Effector memory CD4-positive, alpha-beta T cell (primary cell): ENCODE data around the gene SLX1B.
A peak's percentile ranks its signal among the peaks of the same experiment; 100 is the strongest.
"Not testable (repeated sequence)": the region's sequence is repeated elsewhere in the genome, so short reads cannot be mapped to it uniquely, and the experiment has no call there.

Experiments used
- DNase-seq, 3 donors: peaks; one replicate each; pipeline ENCODE4 v3.0.0-alpha.2; 2020
- H3K27ac ChIP-seq: 2 replicates; pipeline ENCODE4 v1.7.0; 2013; ENCODE audit warnings: mild to moderate bottlenecking, low read length, moderate library complexity; ENCODE audit not compliant: insufficient read depth, poor library complexity, severe bottlenecking
- H3K27me3 ChIP-seq: replicated peaks from 2 replicates; pipeline ENCODE4 v1.7.0; 2013; ENCODE audit warnings: mild to moderate bottlenecking, low read length; ENCODE audit not compliant: insufficient read depth, control insufficient read depth, poor library complexity, severe bottlenecking
- H3K36me3 ChIP-seq: 2 replicates; pipeline ENCODE4 v1.7.0; 2013; ENCODE audit warnings: mild to moderate bottlenecking, low read length, moderate library complexity; ENCODE audit not compliant: control insufficient read depth, insufficient read depth
- H3K4me1 ChIP-seq: 2 replicates; pipeline ENCODE4 v1.7.0; 2013; ENCODE audit warnings: low read length, mild to moderate bottlenecking; ENCODE audit not compliant: control insufficient read depth, insufficient read depth, poor library complexity, severe bottlenecking
- H3K4me3 ChIP-seq: 2 replicates; pipeline ENCODE4 v1.7.0; 2013; ENCODE audit warnings: low read length, low read depth, mild to moderate bottlenecking; ENCODE audit not compliant: insufficient read depth, poor library complexity, severe bottlenecking
- H3K9me3 ChIP-seq: 2 replicates; pipeline ENCODE4 v1.7.0; 2013; ENCODE audit warnings: mild to moderate bottlenecking, low read length, moderate library complexity; ENCODE audit not compliant: control insufficient read depth

Gene SLX1B

GRCh38 chr16:29465985-29466824 lies 11.9 kb downstream of the SLX1B start:
- not testable (repeated sequence) for H3K36me3 ChIP-seq, H3K27ac ChIP-seq

GRCh38 chr16:29466904-29467303 lies 12.6 kb downstream of the SLX1B start:
- H3K27ac ChIP-seq, H3K27me3 ChIP-seq, DNase-seq, H3K4me1 ChIP-seq, H3K4me3 ChIP-seq, H3K36me3 ChIP-seq, H3K9me3 ChIP-seq: not testable (repeated sequence)

More at GRCh38 chr16:29465985-29466824, 11.9 kb downstream of the SLX1B start:
- DNase-seq, H3K4me1 ChIP-seq, H3K4me3 ChIP-seq, H3K27me3 ChIP-seq, H3K9me3 ChIP-seq: not testable (repeated sequence)

GRCh38 chr16:29467654-29468366 lies 13.5 kb downstream of the SLX1B start:
- not testable (repeated sequence) for DNase-seq

GRCh38 chr16:29469660-29470059 lies 15.3 kb downstream of the SLX1B start:
- not testable (repeated sequence) for H3K36me3 ChIP-seq, H3K4me1 ChIP-seq, H3K27me3 ChIP-seq, H3K9me3 ChIP-seq, H3K27ac ChIP-seq, H3K4me3 ChIP-seq
- peak; percentile 3 to 39 (median 29) for DNase-seq

More at GRCh38 chr16:29467654-29468366, 13.5 kb downstream of the SLX1B start:
- H3K36me3 ChIP-seq, H3K4me3 ChIP-seq, H3K27ac ChIP-seq, H3K4me1 ChIP-seq, H3K27me3 ChIP-seq, H3K9me3 ChIP-seq: not testable (repeated sequence)

- H3K4me3 ChIP-seq, H3K9me3 ChIP-seq, H3K27me3 ChIP-seq, H3K4me1 ChIP-seq, DNase-seq, H3K36me3 ChIP-seq, H3K27ac ChIP-seq: not testable (repeated sequence)
Observed at GRCh38 chr16:29472065-29472464, 17.7 kb downstream of the SLX1B start.

- H3K4me1 ChIP-seq, H3K36me3 ChIP-seq, H3K9me3 ChIP-seq, DNase-seq, H3K27me3 ChIP-seq, H3K4me3 ChIP-seq, H3K27ac ChIP-seq: not testable (repeated sequence)
Observed at GRCh38 chr16:29482276-29482675, 27.9 kb downstream of the SLX1B start.

- not testable (repeated sequence) for H3K27me3 ChIP-seq, H3K4me3 ChIP-seq, H3K9me3 ChIP-seq, H3K4me1 ChIP-seq, DNase-seq, H3K27ac ChIP-seq, H3K36me3 ChIP-seq
Observed at GRCh38 chr16:29506308-29506707, 52.0 kb downstream of the SLX1B start, which contains the start of gene NPIPB12. Gene NPIPB12 (minus strand): TSS chr16:29506408.
